ENCODE data around the gene SSC5D. TPM values are rescaled to one million over a fixed set of nuclear protein-coding genes. Genes with fewer than 3 reads are reported as not detected.

SSC5D gene
- total RNA-seq, 2 donors from 2014 or later = 2.2 to 7.4 TPM

DNA sequence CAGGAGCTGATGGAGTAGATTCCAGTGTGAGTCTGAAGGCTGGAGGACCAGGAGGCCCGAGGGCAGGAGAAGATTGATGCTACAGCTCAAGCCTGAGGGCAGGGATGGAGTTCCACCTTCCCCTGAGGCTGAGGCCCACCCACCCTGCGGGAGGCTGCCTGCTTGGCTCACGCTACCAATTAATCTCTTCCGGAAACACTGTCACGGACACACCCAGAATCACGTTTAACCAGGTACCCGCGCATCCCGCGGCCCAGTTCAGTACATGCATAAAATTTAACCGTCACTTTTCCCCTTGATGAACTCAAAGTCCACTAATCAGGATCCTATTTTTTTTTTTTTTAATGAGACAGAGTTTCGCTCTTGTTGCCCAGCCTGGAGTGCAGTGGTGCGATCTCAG, 17.0 kb upstream of the SSC5D start:
- intact Hi-C loops (cut with DNase I) = no loop called here
- Histone ChIP-seq H3K4me1 (no peaks in the 10 kb centered on the region), H3K9ac (ENCODE audit: low read depth in 2 of 2, low read length in 2 of 2) (no peak overlapping the region), H3K9me3 (no peaks in the 10 kb centered on the region), H3K27me3 (no peaks in the 10 kb centered on the region), H3K4me3 (no peak overlapping the region), H3K36me3 (no peaks in the 10 kb centered on the region), H3K27ac (no peak overlapping the region)
- TF ChIP-seq, protein P1, sequence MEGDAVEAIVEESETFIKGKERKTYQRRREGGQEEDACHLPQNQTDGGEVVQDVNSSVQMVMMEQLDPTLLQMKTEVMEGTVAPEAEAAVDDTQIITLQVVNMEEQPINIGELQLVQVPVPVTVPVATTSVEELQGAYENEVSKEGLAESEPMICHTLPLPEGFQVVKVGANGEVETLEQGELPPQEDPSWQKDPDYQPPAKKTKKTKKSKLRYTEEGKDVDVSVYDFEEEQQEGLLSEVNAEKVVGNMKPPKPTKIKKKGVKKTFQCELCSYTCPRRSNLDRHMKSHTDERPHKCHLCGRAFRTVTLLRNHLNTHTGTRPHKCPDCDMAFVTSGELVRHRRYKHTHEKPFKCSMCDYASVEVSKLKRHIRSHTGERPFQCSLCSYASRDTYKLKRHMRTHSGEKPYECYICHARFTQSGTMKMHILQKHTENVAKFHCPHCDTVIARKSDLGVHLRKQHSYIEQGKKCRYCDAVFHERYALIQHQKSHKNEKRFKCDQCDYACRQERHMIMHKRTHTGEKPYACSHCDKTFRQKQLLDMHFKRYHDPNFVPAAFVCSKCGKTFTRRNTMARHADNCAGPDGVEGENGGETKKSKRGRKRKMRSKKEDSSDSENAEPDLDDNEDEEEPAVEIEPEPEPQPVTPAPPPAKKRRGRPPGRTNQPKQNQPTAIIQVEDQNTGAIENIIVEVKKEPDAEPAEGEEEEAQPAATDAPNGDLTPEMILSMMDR (IDR thresholded peaks at IDR 0.05) = no peak
- no peak for DNase-seq

DNA sequence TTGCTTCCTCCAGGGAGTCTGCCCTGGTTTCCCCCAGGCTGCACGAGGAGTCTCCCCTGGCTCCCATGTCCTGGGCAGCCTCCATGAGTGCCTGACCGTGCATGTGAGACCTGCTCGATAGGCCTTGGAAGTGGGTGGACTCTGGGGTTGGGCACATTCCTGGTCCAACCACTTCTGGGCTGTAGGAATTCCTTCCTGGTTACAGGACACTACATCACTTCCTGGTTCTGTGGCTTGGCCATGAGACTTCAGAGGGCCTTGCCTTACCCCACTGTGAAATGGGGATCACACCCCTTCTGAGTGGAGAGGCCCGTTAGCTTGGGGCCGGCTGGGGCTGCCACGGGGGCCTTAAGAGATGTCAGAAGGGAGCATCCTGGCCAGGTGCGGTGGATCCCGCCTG, 15.8 kb upstream of the SSC5D start:
- TF ChIP-seq, protein P1 (IDR thresholded peaks at IDR 0.05) = no peak
- no peak overlapping the region for H3K9ac ChIP-seq (ENCODE audit: low read depth in 2 of 2, low read length in 2 of 2)

DNA sequence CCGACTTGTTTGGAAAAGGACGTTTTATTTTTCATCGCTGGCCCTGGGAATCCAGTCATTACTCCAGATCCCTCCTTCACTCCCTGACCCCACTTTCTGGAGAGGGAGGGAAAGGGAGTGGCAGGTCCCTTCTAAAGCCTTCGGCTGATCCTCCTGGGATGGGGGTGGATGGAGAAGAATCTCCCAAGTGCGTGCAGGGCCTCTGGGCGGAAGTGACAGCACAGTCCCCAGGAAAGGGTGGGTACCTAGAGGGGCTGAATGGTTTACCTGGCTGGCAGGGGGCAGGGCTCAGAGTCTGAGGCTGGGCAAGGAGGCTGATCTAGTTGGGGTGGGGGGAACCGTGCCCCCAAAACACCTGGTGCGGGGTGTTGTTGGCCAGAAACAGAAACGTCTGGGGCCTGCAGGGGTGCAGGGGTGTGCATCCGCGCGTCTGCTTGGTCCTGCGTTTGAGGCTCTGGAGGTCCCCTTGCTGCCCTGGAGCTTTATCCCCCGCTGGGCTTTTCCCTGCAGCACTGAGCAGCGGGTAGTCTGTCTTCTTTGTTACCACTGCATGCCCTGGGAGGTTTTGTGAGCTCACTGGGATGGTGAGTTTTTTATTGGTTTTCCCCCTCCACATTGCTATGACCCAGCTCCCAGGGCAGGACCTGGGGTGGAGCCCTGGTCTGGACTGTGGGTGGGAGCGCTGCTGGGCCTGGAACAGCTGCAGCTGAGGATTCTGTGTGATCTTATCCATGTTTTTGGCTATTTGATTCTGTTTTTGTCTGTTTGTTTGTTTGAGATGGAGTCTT, 14.8 kb upstream of the SSC5D start:
- DNase-seq = no peak
- Histone ChIP-seq H3K9me3 (no peaks in the 10 kb centered on the region), H3K27me3 (no peaks in the 10 kb centered on the region), H3K27ac (no peak overlapping the region), H3K36me3 (no peaks in the 10 kb centered on the region), H3K4me1 (no peaks in the 10 kb centered on the region), H3K4me3 (no peak overlapping the region), H3K9ac (ENCODE audit: low read depth in 2 of 2, low read length in 2 of 2) (no peak overlapping the region)
- TF ChIP-seq, protein P1 (IDR thresholded peaks at IDR 0.05) = no peak
- intact Hi-C loops (cut with DNase I) = no loop called here

More for the DNA sequence above, 15.8 kb upstream of the SSC5D start:
- DNase-seq = no peak
- intact Hi-C loops (cut with DNase I) = no loop called here
- H3K27me3 ChIP-seq = no peaks in the 10 kb centered on the region
- H3K4me3 ChIP-seq = no peak overlapping the region
- no peaks in the 10 kb centered on the region for H3K4me1 ChIP-seq
- H3K36me3 ChIP-seq = no peaks in the 10 kb centered on the region
- H3K9me3 ChIP-seq = no peaks in the 10 kb centered on the region
- no peak overlapping the region for H3K27ac ChIP-seq

DNA sequence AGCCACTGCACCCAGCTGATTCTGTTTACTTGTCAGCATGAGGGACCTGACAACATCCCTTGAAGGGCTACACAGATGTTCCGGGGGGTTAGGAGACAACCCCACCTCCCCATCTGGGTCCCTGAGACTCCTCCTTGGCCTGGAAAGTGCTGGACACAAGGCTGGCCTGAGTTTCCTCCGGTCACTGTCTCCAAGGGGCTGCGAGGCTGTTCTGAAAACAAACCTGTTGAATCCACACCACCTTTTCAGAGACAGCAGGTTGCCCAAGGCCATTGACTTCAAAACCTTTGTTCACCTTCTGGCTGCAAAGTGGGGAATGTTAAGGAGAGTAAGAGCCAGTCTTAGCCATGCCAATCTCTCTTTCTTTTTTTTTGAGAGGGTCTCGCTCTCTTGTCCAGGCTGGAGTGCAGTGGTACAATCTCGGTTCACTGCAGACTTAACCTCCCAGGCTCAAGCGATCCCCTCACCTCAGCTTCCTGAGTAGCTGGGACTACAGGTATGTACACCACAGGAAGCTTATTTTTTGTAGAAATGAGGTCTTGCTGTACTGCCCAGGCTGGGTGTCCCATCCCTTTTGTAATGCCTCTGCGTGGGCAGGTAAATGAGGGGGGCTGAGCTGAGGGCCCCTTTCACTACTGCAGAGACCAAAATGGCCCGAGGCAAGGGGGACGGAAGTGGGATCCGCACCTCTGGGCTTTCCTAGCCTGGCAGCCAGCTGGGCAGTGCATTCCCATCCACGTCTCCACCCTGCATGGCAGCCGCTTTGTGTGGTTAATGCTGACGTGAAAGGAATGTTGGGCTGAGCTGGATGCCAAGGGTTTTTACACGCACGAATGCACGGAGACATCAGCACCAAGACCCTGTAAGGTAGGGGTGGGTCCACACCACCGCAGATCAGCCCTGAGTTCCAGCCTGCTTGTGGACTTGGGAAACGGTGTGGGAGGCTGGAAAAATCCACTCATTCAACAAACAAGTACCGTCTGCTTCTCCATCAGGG, 13.7 kb upstream of the SSC5D start:
- H3K36me3 ChIP-seq = no peaks in the 10 kb centered on the region

More for the DNA sequence above, 13.7 kb upstream of the SSC5D start:
- TF ChIP-seq, protein P1 (IDR thresholded peaks at IDR 0.05) = no peak
- Histone ChIP-seq H3K9me3 (no peaks in the 10 kb centered on the region), H3K4me1 (no peaks in the 10 kb centered on the region), H3K9ac (ENCODE audit: low read depth in 2 of 2, low read length in 2 of 2) (no peak overlapping the region), H3K27me3 (no peaks in the 10 kb centered on the region), H3K4me3 (no peak overlapping the region), H3K27ac (no peak overlapping the region)
- DNase-seq = no peak
- intact Hi-C loops (cut with DNase I) = no loop called here
